ENCODE data around the gene SRGAP1.

DNA sequence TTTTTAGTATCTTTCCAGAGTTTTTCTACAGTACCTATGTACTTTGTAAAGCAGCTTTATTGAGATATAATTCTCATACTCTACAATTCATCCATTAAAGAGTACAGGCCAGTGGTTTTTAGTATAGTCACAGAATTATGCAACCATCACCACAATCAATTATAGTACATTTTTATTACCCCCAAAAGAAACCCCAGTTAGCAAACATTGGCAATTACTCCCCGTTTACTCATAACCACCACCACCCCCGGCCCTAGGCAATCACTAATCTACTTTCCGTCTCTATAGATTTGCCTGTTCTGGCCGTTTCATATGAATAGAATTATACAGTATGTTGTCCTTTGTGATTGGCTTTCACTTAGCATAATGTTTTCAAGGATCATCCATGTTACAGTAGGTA, 257.8 kb downstream of the SRGAP1 start:
- TF ChIP-seq, protein P1, sequence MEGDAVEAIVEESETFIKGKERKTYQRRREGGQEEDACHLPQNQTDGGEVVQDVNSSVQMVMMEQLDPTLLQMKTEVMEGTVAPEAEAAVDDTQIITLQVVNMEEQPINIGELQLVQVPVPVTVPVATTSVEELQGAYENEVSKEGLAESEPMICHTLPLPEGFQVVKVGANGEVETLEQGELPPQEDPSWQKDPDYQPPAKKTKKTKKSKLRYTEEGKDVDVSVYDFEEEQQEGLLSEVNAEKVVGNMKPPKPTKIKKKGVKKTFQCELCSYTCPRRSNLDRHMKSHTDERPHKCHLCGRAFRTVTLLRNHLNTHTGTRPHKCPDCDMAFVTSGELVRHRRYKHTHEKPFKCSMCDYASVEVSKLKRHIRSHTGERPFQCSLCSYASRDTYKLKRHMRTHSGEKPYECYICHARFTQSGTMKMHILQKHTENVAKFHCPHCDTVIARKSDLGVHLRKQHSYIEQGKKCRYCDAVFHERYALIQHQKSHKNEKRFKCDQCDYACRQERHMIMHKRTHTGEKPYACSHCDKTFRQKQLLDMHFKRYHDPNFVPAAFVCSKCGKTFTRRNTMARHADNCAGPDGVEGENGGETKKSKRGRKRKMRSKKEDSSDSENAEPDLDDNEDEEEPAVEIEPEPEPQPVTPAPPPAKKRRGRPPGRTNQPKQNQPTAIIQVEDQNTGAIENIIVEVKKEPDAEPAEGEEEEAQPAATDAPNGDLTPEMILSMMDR (IDR thresholded peaks at IDR 0.05) = no peak
- TF ChIP-seq SIN3A (IDR thresholded peaks at IDR 0.05; ENCODE audit: borderline replicate concordance, insufficient read depth, low read depth, low read length) = no peak
- no peak for TF ChIP-seq POLR2AphosphoS5 (IDR thresholded peaks at IDR 0.05; ENCODE audit: low read depth, low read length)
- TF ChIP-seq, protein P2, sequence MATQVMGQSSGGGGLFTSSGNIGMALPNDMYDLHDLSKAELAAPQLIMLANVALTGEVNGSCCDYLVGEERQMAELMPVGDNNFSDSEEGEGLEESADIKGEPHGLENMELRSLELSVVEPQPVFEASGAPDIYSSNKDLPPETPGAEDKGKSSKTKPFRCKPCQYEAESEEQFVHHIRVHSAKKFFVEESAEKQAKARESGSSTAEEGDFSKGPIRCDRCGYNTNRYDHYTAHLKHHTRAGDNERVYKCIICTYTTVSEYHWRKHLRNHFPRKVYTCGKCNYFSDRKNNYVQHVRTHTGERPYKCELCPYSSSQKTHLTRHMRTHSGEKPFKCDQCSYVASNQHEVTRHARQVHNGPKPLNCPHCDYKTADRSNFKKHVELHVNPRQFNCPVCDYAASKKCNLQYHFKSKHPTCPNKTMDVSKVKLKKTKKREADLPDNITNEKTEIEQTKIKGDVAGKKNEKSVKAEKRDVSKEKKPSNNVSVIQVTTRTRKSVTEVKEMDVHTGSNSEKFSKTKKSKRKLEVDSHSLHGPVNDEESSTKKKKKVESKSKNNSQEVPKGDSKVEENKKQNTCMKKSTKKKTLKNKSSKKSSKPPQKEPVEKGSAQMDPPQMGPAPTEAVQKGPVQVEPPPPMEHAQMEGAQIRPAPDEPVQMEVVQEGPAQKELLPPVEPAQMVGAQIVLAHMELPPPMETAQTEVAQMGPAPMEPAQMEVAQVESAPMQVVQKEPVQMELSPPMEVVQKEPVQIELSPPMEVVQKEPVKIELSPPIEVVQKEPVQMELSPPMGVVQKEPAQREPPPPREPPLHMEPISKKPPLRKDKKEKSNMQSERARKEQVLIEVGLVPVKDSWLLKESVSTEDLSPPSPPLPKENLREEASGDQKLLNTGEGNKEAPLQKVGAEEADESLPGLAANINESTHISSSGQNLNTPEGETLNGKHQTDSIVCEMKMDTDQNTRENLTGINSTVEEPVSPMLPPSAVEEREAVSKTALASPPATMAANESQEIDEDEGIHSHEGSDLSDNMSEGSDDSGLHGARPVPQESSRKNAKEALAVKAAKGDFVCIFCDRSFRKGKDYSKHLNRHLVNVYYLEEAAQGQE (IDR thresholded peaks at IDR 0.05; ENCODE audit: insufficient read depth in 1 of 2, low read depth in 2 of 2, low read length in 1 of 2) = no peak
- TF ChIP-seq TCF7L2 (IDR thresholded peaks at IDR 0.05; ENCODE audit: low read depth, low read length) = no peak
